GM04504 (cell line): ENCODE data around the gene TRAIP.
A peak's percentile ranks its signal among the peaks of the same experiment; 100 is the strongest.

Experiments used
- DNase-seq: peaks from one replicate; pipeline ENCODE4 v3.0.0-alpha.2; 2012; ENCODE audit warnings: low read depth

The TRAIP gene

GRCh38 chr3:49873623-49874022 lies 17.3 kb upstream of the TRAIP start:
- no peak for DNase-seq

- no peak for DNase-seq
Measured at GRCh38 chr3:49872801-49873281, 16.5 kb upstream of the TRAIP start.

GRCh38 chr3:49871531-49872153 lies 15.3 kb upstream of the TRAIP start:
- no peak for DNase-seq

GRCh38 chr3:49869525-49870126 lies 13.3 kb upstream of the TRAIP start, which contains the start of gene CAMKV:
Gene CAMKV, minus strand, starts transcription at chr3:49869906. Its CDS starts 7,518 bp downstream, at chr3:49862388.
- DNase-seq: no peak

GRCh38 chr3:49868862-49869466 lies 12.6 kb upstream of the TRAIP start:
- no peak for DNase-seq

- no peak for DNase-seq
Measured at GRCh38 chr3:49867871-49868321, 11.5 kb upstream of the TRAIP start.

GRCh38 chr3:49867400-49867799 lies 11.0 kb upstream of the TRAIP start:
- no peak for DNase-seq

GRCh38 chr3:49865198-49865784 lies 8.9 kb upstream of the TRAIP start:
- DNase-seq: no peak

- DNase-seq: no peak
Measured at GRCh38 chr3:49864505-49864904, 8.1 kb upstream of the TRAIP start.

- no peak for DNase-seq
Measured at GRCh38 chr3:49859576-49860305, 3.4 kb upstream of the TRAIP start.

- DNase-seq: no peak
Measured at GRCh38 chr3:49855662-49856061, 702 bp downstream of the TRAIP start.

- no peak for DNase-seq
Measured at GRCh38 chr3:49845694-49846093, 10.7 kb downstream of the TRAIP start.

GRCh38 chr3:49844464-49845183 lies 11.7 kb downstream of the TRAIP start:
- DNase-seq: no peak

- no peak for DNase-seq
Measured at GRCh38 chr3:49842843-49843517, 13.4 kb downstream of the TRAIP start.

- DNase-seq: no peak
Measured at GRCh38 chr3:49841806-49842205, 14.6 kb downstream of the TRAIP start.

GRCh38 chr3:49841126-49841696 lies 15.2 kb downstream of the TRAIP start:
- DNase-seq: no peak

- DNase-seq: no peak
Measured at GRCh38 chr3:49840388-49840787, 16.0 kb downstream of the TRAIP start.

- DNase-seq: peak; percentile 59
Measured at GRCh38 chr3:49839193-49839809, 17.1 kb downstream of the TRAIP start.

- no peak for DNase-seq
Measured at GRCh38 chr3:49831341-49831740, 25.0 kb downstream of the TRAIP start.

GRCh38 chr3:49826016-49826415 lies 30.3 kb downstream of the TRAIP start:
- DNase-seq: no peak
